HG03457 (cell line): ENCODE data around the gene PDE6H.

Experiments used
- ATAC-seq: cut with Tn5 transposase; IDR thresholded peaks from one replicate; pipeline ENCODE4 v1.9.1; 2021; ENCODE audit warnings: moderate number of reproducible peaks; ENCODE audit not compliant: unreplicated experiment

PDE6H gene

DNA sequence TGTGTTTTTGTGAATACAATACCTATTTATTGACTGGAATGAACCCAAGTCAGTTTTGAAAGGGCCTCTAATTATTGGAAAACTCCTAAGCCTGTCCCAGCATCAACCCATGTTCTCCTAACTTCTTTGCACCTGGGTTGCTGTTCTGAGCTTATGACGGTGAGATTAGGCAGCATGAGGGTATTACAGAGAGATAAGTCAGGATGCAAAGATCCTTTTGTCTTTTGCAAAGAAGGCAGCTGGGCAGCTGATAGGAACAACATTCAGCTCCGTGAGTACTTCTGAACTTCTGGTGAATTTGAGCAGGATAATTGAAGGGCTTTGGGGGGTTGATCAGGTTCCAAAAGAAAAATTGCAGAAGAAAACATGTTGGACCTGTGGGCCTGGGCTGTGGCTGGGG lies at the start of gene PDE6H:
PDE6H (plus strand) TSS at position 227 of the 400 bp plus-strand sequence. CDS start 4,971 bp downstream, outside the sequence.
- ATAC-seq = no peak

DNA sequence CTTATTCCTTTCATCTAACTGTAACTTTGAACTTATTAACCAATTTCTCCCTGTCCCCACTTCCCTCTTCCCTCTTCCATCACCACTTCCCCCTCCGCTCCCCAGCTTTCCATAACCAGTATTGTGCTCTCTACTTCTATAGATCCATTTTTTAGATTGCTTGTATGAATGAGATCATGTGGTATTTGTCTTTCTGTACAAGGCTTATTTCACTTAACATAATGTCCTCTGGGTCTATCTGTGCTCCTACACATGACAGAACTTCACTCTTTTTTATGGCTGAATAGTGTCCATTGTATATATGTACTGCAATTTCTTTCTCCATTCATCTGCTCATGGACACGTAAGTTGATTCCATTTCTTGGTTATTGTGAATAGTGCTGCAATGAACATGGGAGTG lies 48.9 kb upstream of the PDE6H start:
- no peak for ATAC-seq

DNA sequence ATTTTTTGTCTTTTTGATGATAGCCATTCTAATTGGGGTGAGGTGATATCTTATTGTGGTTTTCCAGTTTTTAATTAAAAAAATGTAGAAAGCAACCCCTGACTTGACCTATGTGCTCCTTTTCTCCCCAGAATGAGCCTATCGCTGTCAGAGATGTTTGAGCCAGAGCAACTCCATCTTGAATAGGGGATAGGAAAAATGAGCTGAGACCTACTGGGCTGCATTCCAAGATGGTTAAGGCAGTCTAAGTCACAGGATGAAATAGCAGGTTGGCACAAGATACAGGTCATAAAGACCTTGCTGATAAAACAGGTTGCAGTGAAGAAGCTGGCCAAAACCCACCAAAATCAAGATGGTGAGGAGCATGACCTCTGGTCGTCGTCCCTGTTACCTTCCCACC lies 48.3 kb upstream of the PDE6H start:
- no peak for ATAC-seq

DNA sequence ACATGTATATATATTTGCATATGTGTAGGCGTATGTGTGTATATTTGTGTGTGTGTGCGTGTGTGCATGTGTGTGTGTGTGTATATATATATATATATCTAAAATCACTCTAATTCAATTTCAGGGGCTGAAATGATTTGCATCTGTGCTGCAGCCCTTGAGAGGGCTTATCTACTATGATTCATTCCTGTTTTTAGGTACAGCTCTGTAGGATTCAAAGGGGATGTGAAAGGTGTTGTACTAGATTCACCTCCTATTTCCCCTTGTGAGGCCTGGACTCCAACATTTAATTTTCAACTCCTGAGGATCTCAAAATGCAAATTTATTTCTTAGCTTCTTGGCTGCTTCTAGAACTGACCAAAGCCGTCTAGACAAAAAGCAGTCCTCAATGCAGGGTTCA lies 45.6 kb upstream of the PDE6H start:
- ATAC-seq = no peak

DNA sequence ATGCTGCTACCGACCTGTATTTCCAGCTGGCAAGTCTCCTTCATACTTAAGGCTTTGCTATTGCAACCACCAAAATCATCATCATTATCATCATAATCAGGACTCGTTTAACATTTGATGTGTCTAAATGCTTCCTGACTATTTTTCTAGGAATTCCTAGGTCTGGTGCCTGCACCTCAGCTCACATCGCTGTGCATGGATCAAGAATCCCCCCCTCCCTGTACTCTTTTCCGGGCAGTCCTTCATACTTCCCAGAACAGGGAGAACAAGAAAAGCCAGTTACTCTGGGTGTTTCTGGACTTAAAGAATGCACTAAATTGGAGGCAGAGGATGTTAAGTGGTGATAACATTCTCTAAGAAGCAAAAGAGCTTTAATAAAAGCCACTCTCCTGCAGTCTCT lies 43.9 kb upstream of the PDE6H start:
- ATAC-seq = no peak

DNA sequence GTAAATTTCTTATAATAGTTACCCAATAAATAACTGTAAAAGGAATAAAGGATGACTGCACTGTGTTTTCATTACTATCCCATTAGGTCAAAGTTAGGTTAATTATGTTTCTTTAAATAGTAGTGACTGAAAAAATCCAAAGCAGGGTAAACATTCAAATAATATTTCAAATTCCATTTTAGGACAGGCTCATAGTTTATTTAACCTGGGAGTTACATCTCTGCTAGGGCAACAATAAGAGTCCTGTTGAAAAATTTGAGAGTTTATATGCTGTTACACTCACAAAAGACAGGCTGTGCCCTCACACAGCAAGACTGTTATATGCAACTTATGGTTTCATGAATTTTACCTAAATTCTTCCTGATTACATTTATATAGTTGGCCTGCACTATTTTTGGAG lies 42.5 kb upstream of the PDE6H start:
- no peak for ATAC-seq

DNA sequence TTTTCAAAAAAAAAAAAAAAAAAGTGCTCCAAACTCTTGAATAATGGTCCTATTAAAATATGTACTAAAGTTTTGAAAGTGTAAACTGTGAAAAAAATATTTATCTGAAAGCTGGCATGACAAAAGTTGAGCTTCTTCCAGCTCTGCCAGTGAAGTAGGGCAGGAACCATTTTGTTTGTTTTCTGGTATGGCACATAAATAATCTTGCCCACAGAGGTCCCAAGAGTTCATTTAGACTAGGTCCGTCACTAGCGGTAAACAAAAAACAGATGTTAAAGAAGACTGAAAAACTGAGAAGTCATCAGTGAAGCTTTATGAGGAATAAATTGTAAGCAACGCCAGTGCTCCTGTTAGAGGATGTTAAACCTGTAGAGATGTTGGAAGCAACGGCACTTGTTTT lies 41.5 kb upstream of the PDE6H start:
- ATAC-seq = no peak

DNA sequence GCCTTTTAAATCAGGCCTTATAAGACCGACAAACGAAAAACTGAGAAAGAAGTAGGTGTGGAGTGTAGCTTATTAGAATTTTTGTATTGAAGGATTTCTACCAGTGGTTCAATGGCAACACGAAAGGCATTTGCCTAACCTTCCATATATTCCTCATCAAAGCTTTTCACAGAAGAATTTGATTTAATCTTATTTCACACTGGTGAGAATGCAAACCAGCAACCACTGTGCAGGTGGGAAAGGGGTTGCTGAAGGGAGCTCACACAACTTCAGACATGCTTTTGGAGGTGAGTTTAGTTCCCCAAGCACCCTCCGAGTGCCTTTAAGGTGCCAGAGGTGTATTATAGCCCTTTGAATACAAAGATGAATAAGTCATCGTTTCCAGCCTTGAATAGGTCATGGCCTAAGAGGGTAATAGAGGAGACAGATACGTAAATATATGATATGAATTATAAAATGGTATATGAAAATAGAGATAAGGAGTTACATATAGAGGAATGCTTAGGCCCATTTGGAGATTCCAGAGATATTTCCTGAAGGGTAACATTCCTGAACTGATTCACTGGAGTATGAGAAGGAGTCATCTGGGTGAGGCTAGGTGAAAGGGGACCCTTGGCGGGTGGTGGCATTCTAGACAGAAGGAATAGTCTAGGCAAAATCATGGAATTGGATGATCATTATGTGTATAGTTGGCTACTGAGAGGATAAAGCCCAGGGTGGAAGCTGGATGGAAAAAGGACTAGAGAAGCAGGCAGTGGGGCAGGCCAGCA lies 40.9 kb upstream of the PDE6H start:
- ATAC-seq = no peak

DNA sequence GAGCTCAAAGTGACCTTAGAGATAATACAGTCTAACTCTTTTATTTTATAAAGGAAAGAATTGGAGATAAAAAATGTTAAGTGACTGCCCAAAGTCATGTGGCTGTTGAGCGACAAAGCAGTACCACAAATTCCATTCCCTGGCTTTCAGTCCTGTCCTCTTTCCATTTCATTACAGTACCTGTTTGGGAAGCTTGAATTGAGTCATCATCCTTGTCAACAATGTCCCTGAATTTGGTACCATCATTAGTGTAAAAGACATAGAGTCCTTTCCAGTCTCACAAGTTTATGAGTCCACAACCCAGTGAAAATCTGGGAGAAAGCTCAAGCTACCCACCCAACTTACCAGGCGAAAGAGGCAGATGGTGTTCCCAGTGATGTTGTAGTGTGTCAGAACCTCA lies 38.3 kb upstream of the PDE6H start:
- no peak for ATAC-seq

DNA sequence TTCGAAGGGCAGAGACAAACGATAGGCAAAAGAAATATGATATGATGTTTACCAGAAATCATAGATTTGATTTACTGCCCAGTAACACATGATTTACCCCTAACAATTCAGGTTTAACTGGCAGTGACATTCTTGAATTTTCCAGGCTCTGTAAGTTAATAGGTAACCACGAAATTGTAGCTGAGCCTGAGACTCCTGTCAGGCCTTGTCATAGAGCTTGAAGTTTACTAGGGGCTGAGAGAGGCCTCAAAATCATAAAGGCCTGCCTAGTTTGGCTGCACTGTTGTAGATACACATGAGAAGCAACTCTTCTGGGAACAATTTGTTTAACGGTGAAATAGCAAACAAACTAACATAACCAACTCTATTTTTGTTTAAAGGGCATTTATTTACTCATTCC lies 37.8 kb upstream of the PDE6H start:
- ATAC-seq = no peak

DNA sequence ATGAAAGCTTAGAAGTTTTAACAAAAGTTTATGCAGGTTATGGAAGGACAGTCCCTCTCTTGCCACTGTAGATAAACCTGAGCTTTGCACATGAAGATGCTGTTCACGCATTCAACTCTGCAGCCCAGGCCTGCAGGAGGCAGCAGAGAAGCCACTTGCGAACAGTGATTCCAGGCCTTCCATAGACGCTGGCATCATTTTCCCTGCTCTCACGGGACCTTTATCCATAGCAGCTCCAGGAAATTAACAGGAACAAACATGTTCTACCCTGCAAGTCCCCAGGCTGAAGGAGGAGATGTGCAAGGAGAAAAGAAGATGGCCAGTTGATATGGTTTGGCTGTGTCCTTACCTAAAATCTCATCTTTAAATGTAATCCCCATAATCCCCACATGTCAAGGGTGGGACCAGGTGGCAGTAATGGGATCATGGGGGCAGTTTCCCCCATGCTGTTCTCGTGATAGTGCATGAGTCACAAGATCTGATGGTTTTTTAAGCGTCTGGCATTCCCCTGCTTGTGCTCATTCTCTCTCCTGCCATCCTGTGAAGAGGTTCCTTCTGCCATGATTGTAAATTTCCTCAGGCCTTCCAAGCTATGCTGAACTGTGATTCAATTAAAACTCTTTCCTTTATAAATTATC lies 36.5 kb upstream of the PDE6H start:
- no peak for ATAC-seq

DNA sequence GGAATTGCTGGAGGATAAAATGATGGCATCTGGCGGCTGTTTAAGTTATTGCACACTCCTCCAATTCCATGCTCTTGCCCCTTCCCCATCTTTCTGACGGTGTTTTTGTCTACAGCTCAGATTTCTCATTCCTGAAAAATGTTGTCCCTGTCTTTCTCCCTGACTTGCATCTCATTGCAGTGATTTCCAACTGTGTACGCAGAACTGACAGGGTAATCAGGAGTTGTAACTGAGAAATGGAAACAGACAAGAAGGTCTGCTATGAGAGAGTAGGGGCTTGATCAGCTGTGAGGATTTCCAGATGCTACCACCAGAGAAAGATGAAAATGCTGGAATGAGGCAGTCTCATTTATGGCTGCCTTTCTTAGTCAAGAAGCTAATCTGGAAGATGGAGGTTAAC lies 35.8 kb upstream of the PDE6H start:
- ATAC-seq = no peak

DNA sequence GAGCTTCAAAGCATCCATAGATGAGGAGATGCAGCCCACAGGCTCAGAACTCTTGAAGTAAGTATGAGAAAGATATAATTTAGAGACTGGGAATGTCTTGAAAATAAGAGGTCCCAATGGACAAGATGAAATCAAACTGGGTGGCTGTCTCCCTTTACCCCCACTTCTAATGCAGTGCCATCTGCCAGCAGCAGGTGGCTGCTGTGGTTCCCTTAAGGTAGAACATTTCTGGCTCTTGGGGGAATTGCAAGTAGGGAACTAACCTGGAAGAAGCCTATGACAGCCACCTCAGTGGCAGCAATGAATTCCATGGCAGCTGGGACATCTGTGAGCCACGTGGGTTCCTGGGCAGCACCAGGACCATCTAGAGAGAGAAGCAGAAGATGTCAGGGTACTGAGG lies 35.2 kb upstream of the PDE6H start:
- no peak for ATAC-seq

DNA sequence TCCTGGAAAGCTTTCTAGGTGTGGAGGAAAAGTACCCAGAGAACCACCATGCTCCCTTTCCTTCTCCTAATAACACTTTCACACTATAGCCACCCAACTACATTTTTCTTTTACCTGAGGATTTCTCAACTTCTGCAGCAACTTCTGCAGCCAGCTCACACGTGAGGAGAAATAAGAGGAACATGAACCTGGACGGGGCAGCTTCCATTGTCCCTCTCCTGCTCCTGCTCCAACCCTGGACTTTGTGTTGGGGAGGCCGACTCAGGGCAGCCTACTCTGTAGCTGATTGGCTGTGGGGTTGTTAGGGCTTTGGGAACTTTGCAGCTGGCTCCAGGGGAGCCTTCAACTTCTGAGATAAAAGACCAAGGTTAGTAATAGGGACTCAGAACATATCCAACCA lies 34.5 kb upstream of the PDE6H start, which contains the start of gene ERP27:
ERP27 (minus strand) TSS at position 237 of the 400 bp plus-strand sequence; CDS start at position 208, 29 bp downstream.
- no peak for ATAC-seq

DNA sequence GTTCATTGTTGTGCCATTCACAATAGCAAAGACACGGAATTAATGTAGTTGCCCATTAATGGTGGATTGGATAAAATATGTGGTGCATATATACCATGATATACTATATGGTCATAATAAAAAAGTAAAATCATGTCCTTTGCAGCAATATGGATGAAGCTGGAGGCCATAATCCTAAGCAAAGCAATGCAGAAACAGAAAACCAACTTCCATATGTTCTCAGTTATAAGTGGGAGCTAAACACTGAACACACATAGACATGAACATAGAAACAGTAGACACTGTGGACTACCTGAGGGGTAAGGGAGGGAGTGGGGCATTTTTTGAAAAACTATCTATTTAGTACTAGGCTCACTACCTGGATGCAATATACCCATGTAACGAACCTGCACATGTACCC lies 31.5 kb upstream of the PDE6H start:
- no peak for ATAC-seq

DNA sequence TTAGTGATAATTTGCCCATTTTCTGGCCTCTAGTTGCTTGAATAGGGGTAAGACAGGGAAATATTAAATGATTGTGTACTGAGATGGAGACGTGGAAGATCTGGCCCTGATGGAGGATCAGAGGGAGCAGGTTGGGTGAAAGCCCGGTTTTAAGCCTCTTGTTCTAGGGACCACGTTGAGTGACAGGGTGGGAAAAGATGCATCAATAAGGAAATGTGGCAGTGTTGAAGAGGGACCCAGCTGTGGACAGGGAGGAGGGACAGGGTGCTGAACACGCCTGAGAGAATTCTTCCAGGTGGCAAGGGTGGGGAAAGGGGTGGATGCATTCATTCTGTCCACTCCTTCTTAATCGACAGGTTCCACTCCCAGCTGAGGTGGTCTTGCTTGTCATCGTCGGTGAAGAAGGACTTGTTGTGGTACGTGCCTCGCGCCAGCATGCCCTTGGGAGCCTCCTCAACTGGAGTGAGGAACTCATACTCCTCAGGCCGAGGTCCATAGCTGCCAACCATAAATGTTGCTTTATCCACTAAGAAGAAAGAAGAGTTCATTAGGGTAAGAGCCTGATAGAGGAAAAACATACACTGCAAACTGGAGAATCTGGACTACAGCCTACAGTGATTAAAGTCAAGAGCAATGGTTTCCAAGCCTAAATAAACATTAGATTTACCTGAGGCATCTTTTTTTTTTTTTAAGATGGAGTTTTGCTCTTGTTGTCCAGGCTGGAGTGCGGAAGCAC lies 30.5 kb upstream of the PDE6H start:
- ATAC-seq = no peak

DNA sequence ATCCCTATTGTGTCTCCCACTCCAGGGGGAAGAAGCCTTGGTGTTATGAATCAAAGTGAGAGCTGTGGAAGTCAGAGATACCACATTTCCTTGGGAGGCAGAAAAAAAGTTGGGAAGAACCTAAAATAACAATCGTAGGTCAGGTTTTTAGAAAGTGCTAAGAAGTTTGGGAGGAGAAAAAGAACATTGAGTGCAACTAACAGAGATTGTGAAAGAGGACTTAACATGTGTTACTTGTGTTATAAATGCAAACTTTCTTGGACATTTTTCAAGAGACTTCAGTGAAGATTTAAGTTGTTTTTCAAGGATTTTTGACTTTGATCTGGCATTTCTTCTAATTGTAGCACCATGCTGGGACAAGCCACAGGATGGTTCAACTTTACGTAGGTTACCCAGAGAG lies 26.7 kb upstream of the PDE6H start:
- ATAC-seq = no peak

DNA sequence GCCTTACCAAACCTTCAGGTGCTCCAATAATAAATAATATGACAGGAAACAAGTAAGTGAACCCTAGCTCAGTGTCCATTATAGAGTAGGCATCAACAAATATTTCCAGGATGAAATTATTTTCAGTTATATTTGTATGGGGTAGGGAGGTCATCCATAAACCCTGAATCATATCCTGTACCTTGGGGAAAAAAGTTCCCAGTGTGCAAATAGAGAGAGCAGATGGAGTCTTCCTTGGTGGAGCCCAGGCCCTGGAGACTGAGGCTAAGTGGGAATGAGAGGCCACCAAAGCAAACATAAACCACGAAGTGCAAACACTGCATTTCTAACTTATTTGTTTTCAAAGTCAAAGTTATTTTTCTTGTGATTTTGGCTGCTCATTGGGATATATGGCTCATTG lies 26.0 kb upstream of the PDE6H start:
- ATAC-seq = no peak

DNA sequence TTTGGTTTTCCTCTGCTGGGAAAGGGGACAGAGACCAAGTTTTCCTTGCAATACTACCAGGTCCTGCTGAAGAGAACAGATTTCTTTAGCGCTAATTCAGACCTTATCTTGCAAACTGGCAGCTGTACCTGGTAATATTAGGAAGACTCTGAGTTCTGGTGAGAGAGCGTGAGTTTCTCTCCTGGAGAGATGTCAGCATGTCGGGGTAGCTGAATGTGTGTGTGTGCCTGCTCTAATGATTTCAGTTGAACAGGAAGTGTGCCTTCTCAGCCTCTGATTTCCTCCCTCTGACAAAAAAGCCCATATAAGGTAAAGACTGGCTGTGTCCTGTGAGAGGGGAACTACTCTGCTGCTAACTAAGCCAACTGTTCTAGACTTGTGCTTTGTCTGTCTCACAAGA lies 24.2 kb upstream of the PDE6H start:
- peak; percentile 94 for ATAC-seq

DNA sequence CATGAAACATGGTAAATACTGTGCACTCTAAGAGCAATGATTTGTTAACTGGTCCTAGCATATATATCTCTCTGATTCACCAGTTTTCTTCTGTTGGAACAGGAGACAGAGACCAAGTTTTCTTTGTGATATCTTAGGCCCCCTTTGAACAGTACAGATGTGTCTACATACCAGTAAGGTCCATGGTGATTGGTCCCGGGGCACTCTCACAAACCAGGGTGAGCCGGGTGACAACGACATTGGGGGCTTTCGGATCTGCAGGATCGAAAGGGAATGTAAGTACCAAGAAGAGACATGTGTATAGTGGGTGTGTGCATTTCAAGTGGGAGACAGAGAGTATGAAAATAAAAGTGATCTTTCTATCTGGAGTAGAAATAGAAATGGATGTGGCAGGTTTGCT lies 23.2 kb upstream of the PDE6H start:
- ATAC-seq = no peak

DNA sequence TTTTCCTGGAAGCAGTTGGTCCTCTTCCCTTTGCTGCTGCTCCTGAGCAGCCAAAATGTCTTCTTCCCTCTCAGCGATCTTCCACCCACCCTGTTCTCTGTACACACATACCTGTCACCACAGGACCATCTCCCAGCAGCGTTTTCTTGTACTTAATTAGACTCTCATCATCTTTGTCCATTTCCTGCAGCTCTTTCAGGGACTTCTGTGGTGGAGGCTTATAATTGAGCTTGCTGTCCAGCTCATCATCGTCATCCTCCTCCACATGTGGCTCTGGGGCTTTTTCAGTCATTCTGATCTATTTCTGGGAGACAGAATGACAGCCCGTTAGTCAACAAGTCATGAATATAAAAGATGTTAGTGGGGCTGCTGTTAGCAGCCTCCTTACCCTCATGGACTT lies 22.4 kb upstream of the PDE6H start:
- ATAC-seq = no peak
